HG02678 (cell line): ENCODE measurements around the gene ELFN1.

ENCODE experiments used
- ATAC-seq: cut with Tn5 transposase; IDR thresholded peaks from one replicate; pipeline ENCODE4 v1.9.1; 2021; ENCODE audit warnings: mild to moderate bottlenecking, moderate library complexity; ENCODE audit not compliant: unreplicated experiment

The ELFN1 gene

DNA sequence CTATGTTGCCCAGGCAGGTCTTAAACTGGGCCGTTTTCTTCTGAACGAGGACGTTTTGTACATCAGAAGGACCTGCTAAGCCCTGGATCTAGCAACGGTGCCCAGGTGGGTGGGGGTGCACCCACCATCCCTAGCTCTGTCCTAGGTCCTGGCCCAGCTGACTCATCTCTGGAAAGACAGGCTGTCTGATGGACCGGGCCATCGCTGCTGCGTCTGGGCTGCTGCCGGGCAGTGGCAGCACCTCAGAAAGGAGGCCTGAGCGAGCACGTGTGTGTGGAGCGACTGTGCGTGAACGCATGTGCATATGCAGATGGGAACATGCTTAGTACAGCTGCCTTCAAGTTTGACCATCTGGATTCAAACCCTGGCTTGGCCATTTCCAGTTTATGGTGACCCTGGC, 7.3 kb upstream of the ELFN1 start:
- no peak for ATAC-seq

GRCh38 chr7:1663223-1663622, 6.9 kb upstream of the ELFN1 start:
- no peak for ATAC-seq

DNA sequence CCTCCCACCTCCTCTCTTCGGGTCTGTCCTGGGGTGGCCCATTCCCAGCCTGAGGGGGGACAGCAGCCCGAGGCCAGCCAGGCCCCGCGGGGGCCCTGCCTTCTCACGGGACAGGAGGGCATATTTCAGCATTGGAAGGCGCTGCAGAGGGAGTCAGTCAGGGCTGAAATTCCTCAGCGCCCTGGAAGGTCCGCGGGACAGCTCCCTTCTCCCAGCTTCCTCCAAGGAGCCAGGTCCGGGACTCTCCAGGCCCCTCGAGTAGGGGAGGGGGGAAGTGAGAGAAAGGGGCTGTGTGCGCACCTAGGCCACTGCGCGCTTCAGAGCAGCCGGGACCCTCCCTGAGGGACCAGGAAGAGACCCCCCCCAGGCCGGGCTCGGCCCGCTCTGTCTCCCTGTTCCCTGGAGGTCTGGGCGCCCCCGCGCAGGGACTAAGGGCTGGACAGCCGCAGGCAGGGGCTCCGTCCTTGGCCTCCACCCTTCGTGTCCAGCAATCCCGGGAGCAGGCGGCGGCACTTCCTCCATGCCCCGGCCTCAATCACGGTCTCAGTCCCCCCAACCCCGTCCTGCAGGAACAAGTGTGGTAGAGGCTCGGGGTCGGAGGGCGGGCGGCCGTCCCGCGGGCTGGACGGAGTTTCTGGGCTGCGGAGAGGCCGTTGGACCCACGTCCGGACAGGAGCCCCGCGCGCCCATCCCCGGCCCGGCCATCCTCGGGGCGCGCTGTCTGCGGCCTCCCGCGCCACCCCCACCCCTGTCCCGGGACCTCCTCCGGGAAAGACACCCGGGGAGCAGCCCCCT, 6.0 kb upstream of the ELFN1 start:
- ATAC-seq = no peak

DNA sequence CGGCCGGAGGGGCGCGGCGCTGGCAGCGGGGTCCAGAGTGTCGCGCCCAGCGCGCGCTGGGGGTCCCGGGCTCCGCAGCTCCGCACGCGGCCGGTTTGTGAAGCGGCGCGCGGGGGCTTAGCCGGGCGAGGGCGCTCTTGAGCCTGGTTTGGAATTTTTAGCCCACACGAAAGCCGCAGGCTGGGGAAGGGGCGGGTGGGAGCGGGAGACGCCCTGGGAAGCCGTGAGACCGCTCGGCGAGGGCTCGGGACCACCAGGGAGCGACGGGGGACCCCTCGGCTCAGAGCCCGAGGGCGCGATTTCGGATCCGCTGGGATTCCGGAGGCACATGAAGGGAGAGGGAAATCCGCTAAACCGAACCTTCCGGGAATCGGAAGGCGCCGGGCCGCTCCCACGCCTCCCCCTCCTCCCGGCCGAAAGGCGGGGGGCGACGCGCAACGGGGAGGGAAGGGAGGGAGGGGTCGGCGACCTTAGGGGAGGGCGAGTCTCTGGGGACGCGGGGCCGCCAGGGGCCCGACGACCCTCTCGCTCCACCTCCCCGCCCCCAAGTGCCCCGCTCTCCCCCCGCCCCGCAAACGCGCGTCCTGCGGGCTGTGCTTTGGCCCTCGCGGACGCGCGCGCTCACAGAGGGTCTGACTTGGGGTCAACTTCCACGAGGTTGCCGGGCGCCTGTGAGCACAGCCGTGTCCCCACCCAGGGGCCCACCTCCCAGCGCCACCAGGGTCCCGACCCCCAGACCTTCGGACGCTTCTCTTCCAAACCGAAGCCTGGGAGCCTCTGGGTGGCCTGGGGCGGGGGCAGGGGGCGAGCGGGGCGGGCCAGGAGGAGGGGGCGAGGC, 5.1 kb upstream of the ELFN1 start:
- no peak for ATAC-seq

- ATAC-seq = no peak
Observed at GRCh38 chr7:1665549-1666316, 4.3 kb upstream of the ELFN1 start.

- ATAC-seq = no peak
Observed at GRCh38 chr7:1666317-1666822, 3.7 kb upstream of the ELFN1 start.

- ATAC-seq = no peak
Observed at GRCh38 chr7:1666823-1667565, 3.1 kb upstream of the ELFN1 start.

DNA sequence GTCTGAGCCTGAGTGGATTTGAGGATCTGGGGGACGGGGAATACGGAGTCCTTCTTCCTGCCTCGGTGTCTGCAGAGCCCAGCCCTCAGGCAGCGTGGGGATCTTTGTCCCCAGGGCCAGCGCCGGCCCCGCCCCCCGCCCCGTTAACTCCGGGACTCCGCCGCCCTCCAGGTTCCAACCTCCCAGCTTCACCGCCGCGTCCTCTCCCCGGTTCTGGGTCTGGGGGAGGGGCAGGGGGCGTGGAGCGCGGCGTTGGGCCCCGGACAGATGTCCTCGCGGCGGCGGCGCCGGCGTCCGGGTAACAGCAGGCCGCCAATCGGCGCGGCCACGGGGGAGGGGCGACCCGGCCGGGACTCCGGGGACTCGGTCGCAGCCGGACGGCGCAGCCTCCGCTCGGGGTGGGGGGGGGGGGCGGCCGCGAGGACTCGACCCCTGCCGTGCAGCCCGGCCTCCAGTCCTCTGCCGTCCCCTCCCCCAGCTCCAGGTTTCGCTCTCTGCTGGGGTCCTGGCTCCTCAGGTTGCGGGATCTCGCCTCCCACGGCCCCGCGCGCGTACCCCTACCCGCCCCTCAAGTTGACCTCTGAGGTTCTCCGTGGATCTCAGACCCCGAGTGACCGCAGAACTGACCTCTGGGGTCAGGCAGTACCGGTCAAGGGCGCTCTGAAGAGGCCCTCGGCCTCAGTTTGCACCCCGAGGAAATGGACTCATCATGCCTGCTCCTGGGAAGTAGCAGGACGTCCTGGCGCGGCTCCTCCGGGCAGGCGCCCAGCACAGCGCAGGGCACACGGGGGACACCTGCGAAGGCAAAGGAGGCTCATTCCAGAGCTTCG, 2.3 kb upstream of the ELFN1 start:
- ATAC-seq = no peak

DNA sequence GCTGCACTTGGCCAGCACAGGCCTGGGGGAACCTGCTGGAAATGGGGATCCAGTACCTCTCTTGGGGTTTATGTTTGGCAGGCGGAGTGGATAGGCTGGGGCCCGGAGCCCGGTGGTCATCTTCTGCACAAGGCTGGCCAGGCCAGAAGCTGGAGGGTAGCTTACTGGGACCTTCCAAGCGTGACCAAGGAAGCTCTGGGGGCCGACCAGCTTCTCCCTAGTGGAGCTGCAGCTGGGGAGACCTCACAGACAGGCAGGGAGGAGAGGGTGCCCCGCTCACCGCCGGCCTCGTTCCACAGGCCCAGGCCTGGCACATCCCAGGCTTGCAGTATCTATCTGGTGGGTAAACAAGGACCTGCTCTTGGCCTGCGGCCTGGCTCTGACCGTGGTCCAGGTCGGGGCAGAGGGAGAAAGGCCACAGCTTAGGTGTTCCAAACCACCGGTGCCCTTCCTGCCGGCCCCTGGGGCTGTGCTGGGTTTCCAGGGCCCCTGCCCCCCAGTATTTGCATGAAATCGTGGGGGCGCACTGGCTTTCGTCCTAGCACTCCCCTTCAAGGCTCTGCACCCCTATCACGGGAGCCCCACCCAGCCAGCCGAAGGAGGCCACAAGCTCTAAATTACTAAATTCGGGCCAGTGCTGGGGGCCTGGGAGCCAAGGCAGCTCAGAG, 1.5 kb upstream of the ELFN1 start:
- no peak for ATAC-seq

GRCh38 chr7:1669064-1669951, 769 bp upstream of the ELFN1 start:
- no peak for ATAC-seq

GRCh38 chr7:1670894-1671593, 967 bp downstream of the ELFN1 start:
- no peak for ATAC-seq

DNA sequence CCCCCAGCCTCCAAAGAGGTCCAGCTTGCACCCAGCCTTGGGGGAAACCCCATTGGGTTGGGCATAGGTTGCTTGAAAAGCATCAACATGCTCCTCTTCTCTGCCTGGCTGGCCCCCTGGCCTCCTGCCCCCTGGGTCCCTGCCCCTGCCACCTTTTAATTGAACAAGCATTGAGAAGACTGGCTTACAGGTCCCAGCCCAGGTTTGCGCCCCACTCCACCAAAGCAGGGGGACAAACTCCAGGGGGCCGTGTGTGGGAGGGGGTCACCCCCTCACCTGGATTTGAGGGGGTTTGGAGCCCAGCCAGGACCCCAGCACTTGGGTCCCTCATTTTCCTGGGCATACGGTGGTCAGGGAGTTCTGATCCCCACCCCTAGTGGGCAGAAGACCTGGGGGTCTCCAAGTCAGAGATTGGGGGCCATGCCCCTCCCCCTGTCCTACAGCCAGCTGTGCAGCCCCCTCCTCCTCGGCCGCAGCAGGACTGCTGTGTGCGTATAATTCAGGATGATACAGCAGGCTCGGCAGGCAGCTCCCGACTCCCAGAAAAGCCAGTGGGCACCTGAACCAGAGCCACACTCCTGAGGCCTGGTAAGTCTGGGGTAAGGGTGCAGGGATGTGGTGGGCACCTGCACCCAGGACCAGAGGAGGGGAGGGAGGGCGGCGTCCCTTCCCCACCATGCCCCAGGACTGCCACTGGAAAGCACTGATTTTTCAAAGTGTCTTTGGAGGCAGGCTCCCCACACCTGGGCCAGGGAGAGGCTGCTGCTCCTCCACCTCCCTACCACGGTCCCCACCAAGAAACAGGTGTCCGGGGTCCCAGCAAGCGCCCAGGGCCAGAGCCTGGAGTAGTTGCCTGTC, 1.7 kb downstream of the ELFN1 start:
- no peak for ATAC-seq

DNA sequence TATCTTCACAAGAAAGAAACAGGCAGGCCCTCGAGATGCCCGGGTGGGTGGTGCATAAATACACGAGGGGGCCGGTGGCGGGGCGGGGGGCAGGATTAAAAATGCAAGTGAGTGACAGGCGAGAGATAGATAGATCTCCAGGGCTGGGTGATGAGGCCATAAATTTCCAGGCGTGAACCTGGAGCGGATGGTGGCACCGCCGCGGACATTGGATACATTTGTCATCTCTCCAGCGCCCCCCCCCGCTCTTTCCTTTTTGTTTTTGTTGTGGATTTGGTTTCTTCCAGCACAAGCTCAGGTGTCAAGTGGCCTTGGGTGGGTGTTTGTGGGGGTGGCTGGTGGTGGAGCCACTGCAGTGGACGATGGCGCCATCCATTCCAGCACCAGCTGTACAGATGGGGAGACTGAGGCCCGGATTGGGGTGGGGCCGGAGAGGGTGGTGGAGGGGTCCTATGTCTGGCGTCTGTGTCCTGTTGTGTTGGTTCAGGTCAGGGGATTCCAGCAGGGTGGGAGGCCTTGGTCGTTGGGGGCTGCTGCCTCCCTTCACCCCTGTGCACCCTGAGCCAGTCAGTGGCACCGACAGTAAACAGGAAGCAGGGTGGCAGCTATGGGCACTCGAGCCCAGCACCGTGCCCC, 2.9 kb downstream of the ELFN1 start:
- ATAC-seq = no peak

GRCh38 chr7:1673581-1674118, 3.6 kb downstream of the ELFN1 start:
- no peak for ATAC-seq

- ATAC-seq = no peak
Observed at GRCh38 chr7:1674161-1675035, 4.3 kb downstream of the ELFN1 start.
